Thoracic aorta (tissue), 2 donors: ENCODE data around the gene EPB41L5. TPM values are rescaled to one million over a fixed set of nuclear protein-coding genes. Genes with fewer than 3 reads are reported as not detected.

ENCODE experiments used
- ATAC-seq: fragments of 150-250 bp; one replicate; pipeline ENCODE4 v1.8.0; 2017; ENCODE audit warnings: low read depth; ENCODE audit not compliant: insufficient number of reproducible peaks, low FRiP score
- DNase-seq: peaks from one replicate; pipeline ENCODE4 v3.0.0-alpha.2; 2020; ENCODE audit warnings: low spot score
- H3K27ac ChIP-seq, 2 donors: fragments of 200-600 bp; sonication (generic); 1 replicate in 1 of 2; 2 replicates in 1 of 2; pipeline ENCODE4 v1.5.1; 2016; ENCODE audit warnings: mild to moderate bottlenecking in 2 of 2, moderate library complexity in 2 of 2
- H3K27me3 ChIP-seq: fragments of 200-600 bp; sonication (generic); replicated peaks from 2 replicates; pipeline ENCODE4 v1.6.0; 2016; ENCODE audit warnings: mild to moderate bottlenecking; ENCODE audit not compliant: insufficient read depth
- H3K36me3 ChIP-seq: fragments of 200-600 bp; sonication (generic); one replicate; pipeline ENCODE4 v1.5.1; 2016
- H3K4me1 ChIP-seq, 2 donors: fragments of 200-600 bp; sonication (generic); 1 replicate in 1 of 2; 2 replicates in 1 of 2; pipeline versions ENCODE4 v1.5.1 to v1.6.0; 2016; ENCODE audit warnings: low read depth in 2 of 2, mild to moderate bottlenecking in 1 of 2; ENCODE audit not compliant: control insufficient read depth in 1 of 2
- H3K4me3 ChIP-seq: fragments of 200-600 bp; sonication (generic); 2 replicates; pipeline ENCODE4 v1.5.1; 2016; ENCODE audit warnings: mild to moderate bottlenecking
- H3K9me3 ChIP-seq: fragments of 200-600 bp; sonication (generic); 2 replicates; pipeline ENCODE4 v1.5.1; 2016
- total RNA-seq, 2 donors: library from RNA; depleted of rRNA; stranded (reverse); fragments of >200 nt; gene quantifications; one replicate each; pipeline versions ENCODE4 v1.1.0 to v1.2.3, GENCODE V29; 2016
- TF ChIP-seq, protein P1 (sequence below): fragments of 200-600 bp; sonication (generic); IDR thresholded peaks from one replicate; pipeline ENCODE4 v1.5.1; 2019; ENCODE audit warnings: antibody characterized with exemption

EPB41L5 gene
- total RNA-seq, 2 donors from 2014 or later, result 15.4 to 18.5 TPM

DNA sequence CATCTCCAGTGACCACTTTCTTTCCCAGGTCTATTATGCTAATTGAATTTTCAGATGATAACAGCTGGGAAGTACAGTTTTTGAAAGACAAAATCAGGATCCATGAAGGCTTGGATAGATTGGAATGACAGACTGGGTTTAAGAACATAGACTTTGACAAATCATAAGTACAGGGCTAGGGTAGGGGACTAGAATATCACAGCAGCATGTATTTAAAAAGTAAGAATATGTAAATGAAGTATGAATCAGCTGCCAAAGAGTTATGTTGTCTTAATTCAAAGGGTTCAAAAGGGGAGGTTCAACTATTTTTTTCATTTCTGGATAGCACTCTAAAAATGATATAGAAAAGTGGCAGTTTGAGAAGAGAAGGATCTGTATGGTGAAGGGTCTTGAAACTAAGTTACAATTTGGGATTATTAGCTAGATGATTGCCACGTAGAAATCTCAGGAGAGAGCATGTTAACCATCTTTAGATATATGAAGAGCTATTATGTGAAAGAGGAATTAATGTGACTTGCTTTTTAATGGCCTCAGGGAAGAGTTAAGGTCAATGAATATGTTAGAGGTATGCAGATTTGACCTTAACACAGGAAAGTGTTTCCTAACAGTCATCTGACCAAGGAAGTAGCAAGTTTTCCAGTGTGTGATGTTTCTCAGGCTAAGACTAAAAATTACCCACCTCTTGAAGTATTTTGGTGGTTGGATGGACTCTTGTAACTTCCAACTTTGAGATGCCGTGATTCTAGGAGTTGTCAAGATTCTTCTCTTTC is 128.6 kb downstream of the EPB41L5 start:
- H3K27ac ChIP-seq, result no peak overlapping the region
- no peak for DNase-seq
- H3K36me3 ChIP-seq, result no peaks in the 10 kb centered on the region
- TF ChIP-seq, protein P1, sequence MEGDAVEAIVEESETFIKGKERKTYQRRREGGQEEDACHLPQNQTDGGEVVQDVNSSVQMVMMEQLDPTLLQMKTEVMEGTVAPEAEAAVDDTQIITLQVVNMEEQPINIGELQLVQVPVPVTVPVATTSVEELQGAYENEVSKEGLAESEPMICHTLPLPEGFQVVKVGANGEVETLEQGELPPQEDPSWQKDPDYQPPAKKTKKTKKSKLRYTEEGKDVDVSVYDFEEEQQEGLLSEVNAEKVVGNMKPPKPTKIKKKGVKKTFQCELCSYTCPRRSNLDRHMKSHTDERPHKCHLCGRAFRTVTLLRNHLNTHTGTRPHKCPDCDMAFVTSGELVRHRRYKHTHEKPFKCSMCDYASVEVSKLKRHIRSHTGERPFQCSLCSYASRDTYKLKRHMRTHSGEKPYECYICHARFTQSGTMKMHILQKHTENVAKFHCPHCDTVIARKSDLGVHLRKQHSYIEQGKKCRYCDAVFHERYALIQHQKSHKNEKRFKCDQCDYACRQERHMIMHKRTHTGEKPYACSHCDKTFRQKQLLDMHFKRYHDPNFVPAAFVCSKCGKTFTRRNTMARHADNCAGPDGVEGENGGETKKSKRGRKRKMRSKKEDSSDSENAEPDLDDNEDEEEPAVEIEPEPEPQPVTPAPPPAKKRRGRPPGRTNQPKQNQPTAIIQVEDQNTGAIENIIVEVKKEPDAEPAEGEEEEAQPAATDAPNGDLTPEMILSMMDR, result no peak
- H3K4me1 ChIP-seq, result no peaks in the 10 kb centered on the region
- ATAC-seq, result no peak
- H3K4me3 ChIP-seq, result no peak overlapping the region
- H3K27me3 ChIP-seq, result no peaks in the 10 kb centered on the region
- no peaks in the 10 kb centered on the region for H3K9me3 ChIP-seq

DNA sequence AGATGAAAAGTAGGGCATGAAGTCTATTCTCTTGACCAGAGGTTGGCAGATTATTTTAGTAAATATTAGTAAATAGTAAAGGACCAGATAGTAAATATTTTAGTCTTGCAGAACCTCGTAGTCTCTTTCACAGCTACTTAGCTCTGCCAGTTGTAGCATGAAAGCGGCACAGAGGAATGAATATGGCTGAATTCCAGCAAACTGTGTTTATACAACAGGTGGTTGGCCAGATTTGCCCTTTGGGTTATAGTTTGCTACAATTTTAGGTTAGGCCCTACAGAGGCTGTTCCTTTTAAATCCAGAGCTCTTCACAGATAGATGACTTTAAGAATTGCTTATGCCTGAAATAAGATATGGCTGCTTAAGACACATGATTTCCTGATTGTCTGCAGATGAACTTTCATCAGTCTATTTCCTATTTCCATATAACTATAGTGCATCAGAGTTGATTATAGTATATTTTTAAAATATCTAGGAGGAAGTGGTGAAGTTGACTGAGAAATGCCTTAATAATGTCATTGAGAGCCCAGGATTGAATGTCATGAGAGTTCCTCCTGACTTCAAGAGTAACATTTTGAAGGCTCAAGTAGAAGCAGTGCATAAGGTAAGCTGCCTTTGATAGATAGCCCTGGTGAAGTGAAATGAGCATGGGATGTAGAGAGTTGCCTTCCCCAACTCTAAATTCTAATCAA is 129.8 kb downstream of the EPB41L5 start:
- Histone ChIP-seq H3K27ac (no peak overlapping the region), H3K4me3 (no peak overlapping the region), H3K36me3 (no peaks in the 10 kb centered on the region), H3K27me3 (no peaks in the 10 kb centered on the region), H3K9me3 (no peaks in the 10 kb centered on the region), H3K4me1 (no peaks in the 10 kb centered on the region)
- TF ChIP-seq, protein P1, result no peak
- no peak for DNase-seq
- no peak for ATAC-seq

DNA sequence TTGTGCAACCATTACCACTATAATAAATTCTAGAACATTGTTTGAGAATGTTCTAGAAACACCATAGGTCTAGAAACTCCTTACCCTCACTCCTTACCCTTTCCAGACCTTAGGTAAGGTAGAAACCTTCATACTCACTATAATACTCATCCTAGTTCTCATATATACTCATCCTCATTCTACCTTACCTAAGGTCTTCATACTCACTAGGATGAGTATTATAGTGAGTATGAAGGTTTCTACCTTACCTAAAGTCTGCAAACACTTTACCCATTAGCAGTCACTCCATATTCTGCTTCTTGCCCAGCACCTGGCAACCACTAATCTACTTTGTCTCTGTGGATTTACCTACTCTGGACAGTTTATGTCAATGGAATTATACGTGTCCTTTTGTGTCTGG is 135.4 kb downstream of the EPB41L5 start:
- ATAC-seq, result no peak
- TF ChIP-seq, protein P1, result no peak
- Histone ChIP-seq H3K27me3 (no peaks in the 10 kb centered on the region), H3K27ac (no peak overlapping the region), H3K4me3 (no peak overlapping the region), H3K9me3 (peaks cover 5% of the 10 kb centered on the region), H3K4me1 (no peaks in the 10 kb centered on the region), H3K36me3 (peaks cover 8% of the 10 kb centered on the region)
- DNase-seq, result no peak

DNA sequence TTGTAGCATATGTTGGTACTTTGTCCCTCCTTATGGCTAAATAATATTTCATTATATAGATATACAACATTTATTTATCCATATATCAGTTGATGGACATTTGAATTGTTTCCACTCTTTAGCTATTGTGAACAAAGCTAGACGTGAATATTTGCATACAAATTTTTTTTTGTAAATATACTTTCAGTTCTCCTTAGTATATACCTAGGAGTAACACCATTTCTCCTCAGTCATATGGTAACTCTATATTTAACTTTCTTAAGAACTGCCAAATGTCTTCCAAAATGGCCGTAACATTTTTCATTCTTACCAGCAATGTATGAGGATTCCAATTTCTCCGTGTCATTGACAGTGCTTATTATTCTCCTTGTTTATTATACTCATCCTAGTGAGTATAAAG is 135.8 kb downstream of the EPB41L5 start:
- ATAC-seq (no peak), DNase-seq (no peak)
- Histone ChIP-seq H3K27ac (no peak overlapping the region), H3K4me3 (no peak overlapping the region), H3K27me3 (no peaks in the 10 kb centered on the region), H3K9me3 (peaks cover 5% of the 10 kb centered on the region), H3K4me1 (no peaks in the 10 kb centered on the region), H3K36me3 (peaks cover 8% of the 10 kb centered on the region)
- TF ChIP-seq, protein P1, result no peak

DNA sequence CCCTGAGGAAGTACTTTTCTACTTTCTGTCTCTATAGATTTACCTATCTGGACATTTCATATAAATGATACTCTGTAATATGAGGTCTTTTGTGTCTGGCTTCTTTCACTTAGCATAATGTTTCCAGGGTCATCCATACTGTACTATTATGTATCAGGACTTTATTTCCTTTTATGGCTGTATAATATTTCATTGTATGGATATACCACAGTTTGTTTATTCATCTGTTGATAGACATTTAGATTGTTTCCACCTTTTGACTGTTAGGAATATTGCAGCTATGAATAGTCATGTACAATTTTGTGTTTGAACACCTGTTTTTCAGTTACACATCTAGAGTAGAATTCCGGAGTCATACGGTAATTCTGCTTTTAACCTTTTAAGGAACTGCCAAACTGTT is 136.5 kb downstream of the EPB41L5 start:
- no peak for DNase-seq
- H3K27ac ChIP-seq, result no peak overlapping the region
- ATAC-seq, result no peak
- no peaks in the 10 kb centered on the region for H3K4me1 ChIP-seq
- no peak overlapping the region for H3K4me3 ChIP-seq
- TF ChIP-seq, protein P1, result no peak
- peaks cover 8% of the 10 kb centered on the region for H3K36me3 ChIP-seq
- peaks cover 5% of the 10 kb centered on the region for H3K9me3 ChIP-seq
- H3K27me3 ChIP-seq, result no peaks in the 10 kb centered on the region
